B cell (primary cell): ENCODE measurements around the gene KCTD20. TPM values are rescaled to one million over a fixed set of nuclear protein-coding genes. Genes with fewer than 3 reads are reported as not detected.

Experiments used
- ATAC-seq: fragments of 200-7000 bp; cut with Tn5 transposase; one replicate; pipeline ENCODE4 v1.10.0; 2021; ENCODE audit warnings: low read depth, mild to moderate bottlenecking, moderate number of reproducible peaks, moderate library complexity
- CTCF ChIA-PET: fragments of 350-600 bp; sonication (Branson Sonifier 250); formaldehyde crosslinking; loops from one replicate; lab custom pipeline; 2021; ENCODE audit warnings: antibody characterized with exemption, inconsistent platforms; lab: Charles Lee
- POLR2A ChIA-PET: fragments of 350-600 bp; sonication (Branson Sonifier 250); formaldehyde crosslinking; loops from one replicate; lab custom pipeline; 2021; ENCODE audit warnings: antibody characterized with exemption; lab: Charles Lee
- DNase-seq: peaks from one replicate; pipeline ENCODE4 v3.0.0; 2013
- H2AFZ ChIP-seq: 2 replicates; pipeline ENCODE4 v1.6.1; 2012; ENCODE audit warnings: mild to moderate bottlenecking, low read depth, low read length; ENCODE audit not compliant: insufficient read depth, poor library complexity, severe bottlenecking
- H3K27ac ChIP-seq, 2 donors: 1 replicate in 1 of 2; 2 replicates in 1 of 2; pipeline ENCODE4 v1.5.1; 2012 to 2013; ENCODE audit warnings: low read length in 2 of 2, mild to moderate bottlenecking in 2 of 2, moderate library complexity in 1 of 2
- H3K27me3 ChIP-seq, 4 experiments: fragments of 200-600 bp in 1 of 4; sonication (generic) in 1 of 4; replicated peaks in 1 of 4; 1 replicate in 2 of 4; 2 replicates in 2 of 4; pipeline versions ENCODE4 v1.6.1 to v1.7.0; 2013 to 2016; ENCODE audit warnings: low read length in 3 of 4, mild to moderate bottlenecking in 2 of 4, mixed read lengths in 1 of 4, moderate library complexity in 1 of 4; ENCODE audit not compliant: insufficient read depth in 4 of 4, control insufficient read depth in 3 of 4; ENCODE audit errors: control extremely low read depth in 1 of 4
- H3K36me3 ChIP-seq, 2 experiments: replicated peaks in 1 of 2; 1 replicate in 1 of 2; 2 replicates in 1 of 2; pipeline versions ENCODE4 v1.6.1 to v1.7.1; 2013; ENCODE audit warnings: low read length in 1 of 2; ENCODE audit not compliant: insufficient read depth in 2 of 2, control insufficient read depth in 1 of 2; ENCODE audit errors: control extremely low read depth in 1 of 2, extremely low read depth in 1 of 2
- H3K4me1 ChIP-seq, 2 donors: fragments of 200-600 bp in 1 of 2; sonication (generic) in 1 of 2; 1 replicate in 1 of 2; 2 replicates in 1 of 2; pipeline versions ENCODE4 v1.5.1 to v1.6.1; 2013 to 2017; ENCODE audit warnings: low read length in 2 of 2; ENCODE audit not compliant: control insufficient read depth in 2 of 2, insufficient read depth in 2 of 2
- H3K4me2 ChIP-seq: replicated peaks from 2 replicates; pipeline ENCODE3; 2012; ENCODE audit warnings: mild to moderate bottlenecking, low read depth, low read length; ENCODE audit not compliant: poor library complexity, severe bottlenecking
- H3K4me3 ChIP-seq, 5 experiments: fragments of 200-600 bp in 1 of 5; sonication (generic) in 1 of 5; 1 replicate in 3 of 5; 2 replicates in 2 of 5; pipeline versions ENCODE4 v1.5.1 to v1.7.0; 2011 to 2016; ENCODE audit warnings: low read length in 4 of 5, mild to moderate bottlenecking in 4 of 5, low read depth in 2 of 5, control low read depth in 1 of 5, moderate library complexity in 1 of 5; ENCODE audit not compliant: insufficient read depth in 1 of 5; ENCODE audit errors: control extremely low read depth in 1 of 5, extremely low read depth in 1 of 5
- H3K79me2 ChIP-seq: fragments of 200-600 bp; sonication (generic); one replicate; pipeline ENCODE4 v1.6.0; 2016; ENCODE audit warnings: low read length; ENCODE audit not compliant: control insufficient read depth, insufficient read depth
- H3K9ac ChIP-seq: fragments of 200-600 bp; sonication (generic); 2 replicates; pipeline ENCODE4 v1.6.1; 2017; ENCODE audit warnings: mild to moderate bottlenecking, low read length, moderate library complexity
- H3K9me3 ChIP-seq, 3 donors: one replicate each; pipeline versions ENCODE4 v1.6.1 to v1.7.1; 2013; ENCODE audit warnings: low read length in 2 of 3; ENCODE audit not compliant: control insufficient read depth in 2 of 3, insufficient read depth in 1 of 3; ENCODE audit errors: control extremely low read depth in 1 of 3
- H4K20me1 ChIP-seq: 2 replicates; pipeline ENCODE4 v1.6.0; 2012; ENCODE audit warnings: mild to moderate bottlenecking, low read length; ENCODE audit not compliant: insufficient read depth, control insufficient read depth, poor library complexity, severe bottlenecking
- H3K27ac Mint-ChIP-seq: one replicate; pipeline ENCODE4 v1.8.0; 2021; ENCODE audit warnings: mixed read lengths
- H3K27me3 Mint-ChIP-seq: one replicate; pipeline ENCODE4 v1.8.0; 2021; ENCODE audit warnings: mixed read lengths
- H3K4me1 Mint-ChIP-seq: one replicate; pipeline ENCODE4 v1.8.0; 2021; ENCODE audit warnings: mixed read lengths
- H3K4me3 Mint-ChIP-seq: one replicate; pipeline ENCODE4 v1.8.0; 2021; ENCODE audit warnings: mixed read lengths
- H3K9me3 Mint-ChIP-seq: one replicate; pipeline ENCODE4 v1.8.0; 2022; ENCODE audit warnings: mixed read lengths; ENCODE audit not compliant: insufficient read depth
- CTCF ChIP-seq: fragments of 200-600 bp; IDR thresholded peaks from one replicate; pipeline ENCODE4 v1.8.0; 2022; ENCODE audit warnings: antibody characterized with exemption, mild to moderate bottlenecking
- EZH2 ChIP-seq: IDR thresholded peaks from 2 replicates; pipeline ENCODE4 v1.6.1; 2012; ENCODE audit warnings: borderline replicate concordance, low read depth, mild to moderate bottlenecking, moderate library complexity, low read length; ENCODE audit not compliant: insufficient read depth, poor library complexity, severe bottlenecking
- WGBS: methylation state at CpG from one replicate; pipeline ENCODE4 v1.1.5; 2013; ENCODE audit warnings: missing lambda C conversion rate; ENCODE audit not compliant: insufficient coverage; 5-methylcytosine and 5-hydroxymethylcytosine counted together
- intact Hi-C: fragments of 100-400 bp; cut with micrococcal nuclease; formaldehyde crosslinking; loops from one replicate; pipeline ENCODE4 v1.10.0; 2022
- polyA plus RNA-seq: library from polyadenylated mRNA; depleted of rRNA; stranded (reverse); fragments of >200 nt; gene quantifications from 2 replicates; pipeline ENCODE4 v1.2.3, GENCODE V29; 2012
- total RNA-seq, 2 donors: library from RNA; stranded (reverse); fragments of 120-200 nt in 1 of 2; gene quantifications; 1 replicate in 1 of 2; 2 replicates in 1 of 2; pipeline versions ENCODE4 v1.2.3 to v1.2.4, GENCODE V29; 2013 to 2022

Gene KCTD20
- total and polyA plus RNA-seq, 2 donors (not counting 1 experiment from before 2014, with no cell fraction given) = 19.5 to 37.5 TPM

GRCh38 chr6:36491378-36491965 is 48.7 kb downstream of the KCTD20 start:
- H3K27me3 ChIP-seq = no peaks in the 10 kb centered on the region
- ChIA-PET POLR2A (no interaction called here), CTCF (no interaction called here)
- H3K4me1 ChIP-seq = no peaks in the 10 kb centered on the region
- intact Hi-C loops = no loop called here
- Mint-ChIP-seq H3K27me3 (no peaks in the 10 kb centered on the region), H3K27ac (no peak overlapping the region), H3K4me1 (no peaks in the 10 kb centered on the region), H3K9me3 (no peaks in the 10 kb centered on the region), H3K4me3 (no peak overlapping the region)
- DNase-seq = no peak
- H3K4me2 ChIP-seq = no peak overlapping the region
- no peak overlapping the region for H2AFZ ChIP-seq
- H4K20me1 ChIP-seq = no peaks in the 10 kb centered on the region
- TF ChIP-seq CTCF (no peak), EZH2 (no peak)
- no peak overlapping the region for H3K27ac ChIP-seq
- 100% methylated on average over 4 of the region's 7 CpGs for WGBS
- H3K9me3 ChIP-seq = no peaks in the 10 kb centered on the region
- H3K4me3 ChIP-seq = no peak overlapping the region
- no peak for ATAC-seq
- peaks cover 8 to 59% of the 10 kb centered on the region in 2 experiments for H3K36me3 ChIP-seq
- no peak overlapping the region for H3K9ac ChIP-seq
- H3K79me2 ChIP-seq = no peaks in the 10 kb centered on the region

- Histone ChIP-seq H3K9me3 (no peaks in the 10 kb centered on the region), H3K79me2 (no peaks in the 10 kb centered on the region), H3K27me3 (no peaks in the 10 kb centered on the region), H2AFZ (no peak overlapping the region), H3K36me3 (peaks cover 8 to 59% of the 10 kb centered on the region in 2 experiments), H3K9ac (no peak overlapping the region), H3K4me1 (no peaks in the 10 kb centered on the region), H3K4me3 (no peak overlapping the region), H3K4me2 (no peak overlapping the region), H4K20me1 (no peaks in the 10 kb centered on the region), H3K27ac (no peak overlapping the region)
- CTCF ChIA-PET = interaction anchor here (1.3 kb wide), 1 partner anchor 11 kb away, joined by 3 read pairs; no protein-coding TSS in a partner anchor
- no peaks in the 10 kb centered on the region for H3K4me1 Mint-ChIP-seq
- no peak overlapping the region for H3K4me3 Mint-ChIP-seq
- H3K9me3 Mint-ChIP-seq = no peaks in the 10 kb centered on the region
- DNase-seq (no peak), ATAC-seq (no peak)
- no peak overlapping the region for H3K27ac Mint-ChIP-seq
- WGBS = 97% methylated on average over 4 of the region's 4 CpGs
- no peaks in the 10 kb centered on the region for H3K27me3 Mint-ChIP-seq
- POLR2A ChIA-PET = interaction anchor here (0.7 kb wide), 1 partner anchor 61 kb away, joined by 3 read pairs; no protein-coding TSS in a partner anchor
- intact Hi-C loops = no loop called here
- no peak for TF ChIP-seq EZH2
- TF ChIP-seq CTCF = no peak
These were observed 49.3 kb downstream of the KCTD20 start for GRCh38 chr6:36492092-36492491.
